PC-3 (cell line): ENCODE data around the gene CACNA1B. TPM values are rescaled to one million over a fixed set of nuclear protein-coding genes. Genes with fewer than 3 reads are reported as not detected.

Source experiments
- ATAC-seq: fragments of 200-7000 bp; cut with Tn5 transposase; 2 replicates; pipeline ENCODE4 v1.9.1; 2020; ENCODE audit warnings: mild to moderate bottlenecking, moderate library complexity
- BruUV-seq: library from RNA; stranded (reverse); fragments of 400-500 nt; replicated peaks from 2 replicates; lab custom pipeline; 2021; lab: Mats Ljungman, UMichigan
- CTCF ChIA-PET: fragments of 300-600 bp; sonication (Branson Sonifier 250); formaldehyde crosslinking; loops from one replicate; lab custom pipeline; 2022; ENCODE audit warnings: antibody characterized with exemption; lab: Charles Lee
- POLR2A ChIA-PET: fragments of 300-600 bp; sonication (Branson Sonifier 250); formaldehyde crosslinking; loops from one replicate; lab custom pipeline; 2022; ENCODE audit warnings: antibody characterized with exemption; ENCODE audit not compliant: unreplicated experiment; lab: Charles Lee
- DNase-seq: peaks from one replicate; pipeline ENCODE4 v3.0.0-alpha.2; 2015
- H2AFZ ChIP-seq: fragments of 300-600 bp; sonication (generic); 2 replicates; pipeline ENCODE4 v1.6.0; 2016; ENCODE audit warnings: antibody characterized with exemption, low read length
- H3F3A ChIP-seq: fragments of 300-600 bp; sonication (generic); one replicate; pipeline ENCODE4 v1.6.0; 2017; ENCODE audit warnings: antibody characterized with exemption, low read length, control low read depth, mild to moderate bottlenecking; ENCODE audit not compliant: unreplicated experiment
- H3K27ac ChIP-seq: fragments of 300-600 bp; sonication (generic); 2 replicates; pipeline ENCODE4 v1.5.1; 2016; ENCODE audit warnings: mild to moderate bottlenecking, low read length
- H3K27me3 ChIP-seq: fragments of 300-600 bp; sonication (generic); 2 replicates; pipeline ENCODE4 v1.6.1; 2016; ENCODE audit warnings: low read length, mixed read lengths
- H3K36me3 ChIP-seq: fragments of 300-600 bp; sonication (generic); 2 replicates; pipeline ENCODE4 v1.6.1; 2016; ENCODE audit warnings: low read depth, mixed run types, low read length, mixed read lengths
- H3K4me1 ChIP-seq: fragments of 300-600 bp; sonication (generic); 2 replicates; pipeline ENCODE4 v1.5.1; 2016; ENCODE audit warnings: low read length; ENCODE audit not compliant: insufficient read depth
- H3K4me2 ChIP-seq: fragments of 300-600 bp; sonication (generic); 2 replicates; pipeline ENCODE4 v1.6.0; 2016; ENCODE audit warnings: low read length
- H3K4me3 ChIP-seq: fragments of 300-600 bp; sonication (generic); 2 replicates; pipeline ENCODE4 v1.5.1; 2016; ENCODE audit warnings: mild to moderate bottlenecking, low read length, mixed read lengths
- H3K79me2 ChIP-seq: fragments of 300-600 bp; sonication (generic); 2 replicates; pipeline ENCODE4 v1.6.1; 2017; ENCODE audit warnings: low read length, mixed read lengths
- H3K9ac ChIP-seq: fragments of 300-600 bp; sonication (generic); 2 replicates; pipeline ENCODE4 v1.6.0; 2016; ENCODE audit warnings: mild to moderate bottlenecking, low read length
- H3K9me2 ChIP-seq: fragments of 300-600 bp; sonication (generic); replicated peaks from 2 replicates; pipeline ENCODE4 v1.6.1; 2016; ENCODE audit warnings: mixed run types, low read length, mixed read lengths
- H3K9me3 ChIP-seq: fragments of 300-600 bp; sonication (generic); 2 replicates; pipeline ENCODE4 v1.6.1; 2016; ENCODE audit warnings: low read length, mixed read lengths
- H4K20me1 ChIP-seq: fragments of 300-600 bp; sonication (generic); 2 replicates; pipeline ENCODE4 v1.6.1; 2016; ENCODE audit warnings: low read length, mixed read lengths
- EZH2 ChIP-seq: fragments of 300-600 bp; sonication (generic); IDR thresholded peaks from one replicate; pipeline ENCODE4 v1.6.1; 2017; ENCODE audit warnings: antibody characterized with exemption, mild to moderate bottlenecking, low read length; ENCODE audit not compliant: unreplicated experiment
- EZH2phosphoT487 ChIP-seq: fragments of 300-600 bp; sonication (generic); IDR thresholded peaks from 2 replicates; pipeline ENCODE4 v1.6.1; 2018; ENCODE audit warnings: mild to moderate bottlenecking, antibody characterized with exemption, low read length, borderline replicate concordance
- intact Hi-C: fragments of 100-400 bp; cut with micrococcal nuclease; formaldehyde crosslinking; loops from 2 replicates; pipeline ENCODE4 v1.9.0; 2023
- total RNA-seq: library from RNA; depleted of rRNA; stranded (reverse); fragments of >200 nt; gene quantifications from 2 replicates; pipeline ENCODE4 v1.2.3, GENCODE V29; 2014
- TF ChIP-seq, protein P1 (sequence below): fragments of 300-600 bp; sonication (generic); conservative IDR thresholded peaks from 2 replicates; pipeline ENCODE4 v1.5.1; 2017; ENCODE audit warnings: antibody characterized with exemption, low read depth, mild to moderate bottlenecking, low read length

The CACNA1B gene
- total RNA-seq, 1 experiment from 2014 or later = not detected

DNA sequence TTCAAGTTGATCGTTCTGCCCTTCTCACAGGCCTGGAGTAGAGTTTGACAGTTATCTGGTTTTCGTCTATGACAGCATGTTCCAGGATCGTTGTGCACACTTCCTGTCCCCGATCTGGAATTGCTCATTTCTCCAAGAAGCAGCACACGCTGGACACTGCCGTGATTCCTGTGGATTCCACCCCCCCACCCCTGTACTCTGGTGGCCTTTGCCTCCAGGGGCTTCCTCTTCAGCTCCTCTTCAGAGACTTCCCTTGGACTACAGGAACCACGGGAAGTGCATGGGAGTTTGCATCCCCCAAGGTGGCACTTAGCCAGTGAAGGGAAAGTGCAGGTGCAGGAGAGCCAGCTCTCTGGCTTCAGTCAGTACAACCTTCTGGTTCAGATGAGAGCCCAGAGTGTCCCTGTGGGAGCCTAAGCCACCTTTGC is 160.7 kb downstream of the CACNA1B start:
- POLR2A ChIA-PET = no interaction called here
- H3K4me3 ChIP-seq = no peak overlapping the region

DNA sequence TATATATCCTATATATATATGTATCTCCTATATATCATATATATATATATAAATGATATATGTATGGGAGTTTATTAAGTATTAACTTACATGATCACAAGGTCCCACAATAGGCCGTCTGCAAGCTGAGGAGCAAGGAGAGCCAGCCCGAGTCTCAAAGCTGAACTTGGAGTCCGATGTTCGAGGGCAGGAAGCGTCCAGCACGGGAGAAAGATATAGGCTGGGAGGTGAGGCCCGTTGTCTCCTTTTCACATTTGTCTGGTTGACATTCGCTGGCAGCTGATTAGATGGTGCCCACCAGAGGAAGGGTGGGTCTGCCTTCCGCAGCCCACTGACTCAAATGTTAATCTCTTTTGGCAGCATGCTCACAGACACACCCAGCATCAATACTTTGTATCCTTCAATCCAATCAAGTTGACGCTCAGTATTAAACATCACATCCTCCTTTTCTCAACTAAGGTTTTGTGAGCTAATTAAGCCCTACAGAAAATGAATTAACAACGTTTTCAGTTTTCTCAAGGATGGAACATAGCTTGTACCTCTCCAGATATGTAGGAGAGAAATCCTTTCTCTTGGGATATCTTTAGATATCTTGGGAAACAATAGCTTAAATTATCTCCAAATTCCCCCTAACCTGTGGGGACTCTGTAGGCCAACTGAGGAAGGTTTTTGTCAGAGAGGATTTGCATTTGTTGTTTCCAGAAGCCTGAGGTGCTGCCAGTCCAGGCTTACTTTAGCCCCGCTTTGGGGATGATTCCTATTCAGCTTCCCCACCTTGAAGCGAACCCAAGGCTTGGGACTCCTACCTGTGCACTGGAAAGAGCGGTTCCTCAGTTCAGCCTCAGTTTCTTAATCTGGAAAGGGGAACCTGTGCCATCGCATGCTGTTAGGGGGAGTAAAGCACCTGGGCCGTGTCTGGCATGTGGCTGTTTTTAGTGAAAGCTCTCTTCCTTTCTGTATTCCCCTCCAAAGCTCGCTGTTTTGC is 163.2 kb downstream of the CACNA1B start:
- Histone ChIP-seq H4K20me1 (no peaks in the 10 kb centered on the region), H3F3A (no peaks in the 10 kb centered on the region), H3K4me3 (no peak overlapping the region), H3K9ac (no peak overlapping the region), H3K27me3 (peaks cover 56% of the 10 kb centered on the region), H3K9me2 (no peaks in the 10 kb centered on the region), H3K9me3 (no peaks in the 10 kb centered on the region), H3K36me3 (no peaks in the 10 kb centered on the region), H3K4me2 (no peak overlapping the region), H3K79me2 (no peaks in the 10 kb centered on the region), H2AFZ (no peak overlapping the region), H3K27ac (no peak overlapping the region), H3K4me1 (no peaks in the 10 kb centered on the region)
- intact Hi-C loops = no loop called here
- no TSS peak for BruUV-seq
- ChIA-PET POLR2A (no interaction called here), CTCF (no interaction called here)
- ATAC-seq (no peak), DNase-seq (no peak)
- no peak for TF ChIP-seq EZH2phosphoT487
- TF ChIP-seq EZH2 = no peak
- TF ChIP-seq, protein P1, sequence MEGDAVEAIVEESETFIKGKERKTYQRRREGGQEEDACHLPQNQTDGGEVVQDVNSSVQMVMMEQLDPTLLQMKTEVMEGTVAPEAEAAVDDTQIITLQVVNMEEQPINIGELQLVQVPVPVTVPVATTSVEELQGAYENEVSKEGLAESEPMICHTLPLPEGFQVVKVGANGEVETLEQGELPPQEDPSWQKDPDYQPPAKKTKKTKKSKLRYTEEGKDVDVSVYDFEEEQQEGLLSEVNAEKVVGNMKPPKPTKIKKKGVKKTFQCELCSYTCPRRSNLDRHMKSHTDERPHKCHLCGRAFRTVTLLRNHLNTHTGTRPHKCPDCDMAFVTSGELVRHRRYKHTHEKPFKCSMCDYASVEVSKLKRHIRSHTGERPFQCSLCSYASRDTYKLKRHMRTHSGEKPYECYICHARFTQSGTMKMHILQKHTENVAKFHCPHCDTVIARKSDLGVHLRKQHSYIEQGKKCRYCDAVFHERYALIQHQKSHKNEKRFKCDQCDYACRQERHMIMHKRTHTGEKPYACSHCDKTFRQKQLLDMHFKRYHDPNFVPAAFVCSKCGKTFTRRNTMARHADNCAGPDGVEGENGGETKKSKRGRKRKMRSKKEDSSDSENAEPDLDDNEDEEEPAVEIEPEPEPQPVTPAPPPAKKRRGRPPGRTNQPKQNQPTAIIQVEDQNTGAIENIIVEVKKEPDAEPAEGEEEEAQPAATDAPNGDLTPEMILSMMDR = no peak

More for the DNA sequence above, 160.7 kb downstream of the CACNA1B start:
- no peak overlapping the region for H3K4me2 ChIP-seq
- no peaks in the 10 kb centered on the region for H3K79me2 ChIP-seq
- H3K36me3 ChIP-seq = no peaks in the 10 kb centered on the region
- no peaks in the 10 kb centered on the region for H3K9me2 ChIP-seq
- no peak overlapping the region for H3K9ac ChIP-seq
- intact Hi-C loops = no loop called here
- no peak for DNase-seq
- no peaks in the 10 kb centered on the region for H3K4me1 ChIP-seq
- no peak overlapping the region for H3K27ac ChIP-seq
- H3K27me3 ChIP-seq = peaks cover 51% of the 10 kb centered on the region
- TF ChIP-seq EZH2phosphoT487 = no peak
- no peak for TF ChIP-seq EZH2
- TF ChIP-seq, protein P1 = no peak
- no TSS peak for BruUV-seq
- no peaks in the 10 kb centered on the region for H4K20me1 ChIP-seq
- ATAC-seq = no peak
- no peak overlapping the region for H2AFZ ChIP-seq
- H3F3A ChIP-seq = no peaks in the 10 kb centered on the region
- CTCF ChIA-PET = no interaction called here
- no peaks in the 10 kb centered on the region for H3K9me3 ChIP-seq

GRCh38 chr9:138042146-138042545 is 164.6 kb downstream of the CACNA1B start:
- no peak overlapping the region for H3K4me2 ChIP-seq
- BruUV-seq = no TSS peak
- TF ChIP-seq EZH2phosphoT487 (no peak), EZH2 (no peak)
- TF ChIP-seq, protein P1 = no peak
- H3K27me3 ChIP-seq = peaks cover 48% of the 10 kb centered on the region
- no peaks in the 10 kb centered on the region for H4K20me1 ChIP-seq
- CTCF ChIA-PET = no interaction called here
- no peak overlapping the region for H3K4me3 ChIP-seq
- no peak overlapping the region for H2AFZ ChIP-seq
- no peak overlapping the region for H3K27ac ChIP-seq
- H3K4me1 ChIP-seq = no peaks in the 10 kb centered on the region
- H3K9me3 ChIP-seq = no peaks in the 10 kb centered on the region
- no peak overlapping the region for H3K9ac ChIP-seq
- DNase-seq = no peak
- no peaks in the 10 kb centered on the region for H3K9me2 ChIP-seq
- no peak for ATAC-seq
- no peaks in the 10 kb centered on the region for H3K36me3 ChIP-seq
- POLR2A ChIA-PET = no interaction called here
- intact Hi-C loops = no loop called here
- H3F3A ChIP-seq = no peaks in the 10 kb centered on the region
- H3K79me2 ChIP-seq = no peaks in the 10 kb centered on the region
